HG03095 (cell line): ENCODE measurements around the gene NSG2.
"Not testable (repeated sequence)": the region's sequence is repeated elsewhere in the genome, so short reads cannot be mapped to it uniquely, and the experiment has no call there.

Source experiments
- ATAC-seq: cut with Tn5 transposase; IDR thresholded peaks from one replicate; pipeline ENCODE4 v1.9.1; 2021; ENCODE audit warnings: moderate library complexity; ENCODE audit not compliant: unreplicated experiment

The NSG2 gene

GRCh38 chr5:174045470-174046025 is at the start of gene NSG2:
Gene NSG2, plus strand, starts transcription at chr5:174045706. Its CDS starts 1,050 bp downstream, at chr5:174046756.
- ATAC-seq = peak; percentile 74

- ATAC-seq = no peak
Observed at GRCh38 chr5:173997331-173997730, 48.2 kb upstream of the NSG2 start.

GRCh38 chr5:173998531-173998930 is 47.0 kb upstream of the NSG2 start:
- no peak for ATAC-seq

- no peak for ATAC-seq
Observed at GRCh38 chr5:174000076-174000475, 45.4 kb upstream of the NSG2 start.

- ATAC-seq = no peak
Observed at GRCh38 chr5:174003795-174004194, 41.7 kb upstream of the NSG2 start.

- no peak for ATAC-seq
Observed at GRCh38 chr5:174008922-174009321, 36.6 kb upstream of the NSG2 start.

- ATAC-seq = no peak
Observed at GRCh38 chr5:174010365-174010764, 35.1 kb upstream of the NSG2 start.

- ATAC-seq = no peak
Observed at GRCh38 chr5:174011441-174011840, 34.1 kb upstream of the NSG2 start.

GRCh38 chr5:174020069-174020927 is 25.2 kb upstream of the NSG2 start:
- ATAC-seq = not testable (repeated sequence)

GRCh38 chr5:174020928-174021304 is 24.6 kb upstream of the NSG2 start:
- ATAC-seq = no peak

- ATAC-seq = no peak
Observed at GRCh38 chr5:174022384-174023095, 23.0 kb upstream of the NSG2 start.

GRCh38 chr5:174030286-174030685 is 15.2 kb upstream of the NSG2 start:
- no peak for ATAC-seq

GRCh38 chr5:174044466-174045254 is 846 bp upstream of the NSG2 start:
- ATAC-seq = no peak

- no peak for ATAC-seq
Observed at GRCh38 chr5:174046558-174046957, 1.1 kb downstream of the NSG2 start.

- ATAC-seq = no peak
Observed at GRCh38 chr5:174047472-174048099, 2.1 kb downstream of the NSG2 start.

GRCh38 chr5:174052636-174053035 is 7.1 kb downstream of the NSG2 start:
- no peak for ATAC-seq

- ATAC-seq = no peak
Observed at GRCh38 chr5:174053905-174054304, 8.4 kb downstream of the NSG2 start.

- no peak for ATAC-seq
Observed at GRCh38 chr5:174056064-174056847, 10.8 kb downstream of the NSG2 start.

GRCh38 chr5:174057206-174057605 is 11.7 kb downstream of the NSG2 start:
- no peak for ATAC-seq
